ENCODE data around the gene MCTP1. TPM values are rescaled to one million over a fixed set of nuclear protein-coding genes. Genes with fewer than 3 reads are reported as not detected.

MCTP1 gene
- total RNA-seq, 1 experiment from 2014 or later = 0.44 TPM

DNA sequence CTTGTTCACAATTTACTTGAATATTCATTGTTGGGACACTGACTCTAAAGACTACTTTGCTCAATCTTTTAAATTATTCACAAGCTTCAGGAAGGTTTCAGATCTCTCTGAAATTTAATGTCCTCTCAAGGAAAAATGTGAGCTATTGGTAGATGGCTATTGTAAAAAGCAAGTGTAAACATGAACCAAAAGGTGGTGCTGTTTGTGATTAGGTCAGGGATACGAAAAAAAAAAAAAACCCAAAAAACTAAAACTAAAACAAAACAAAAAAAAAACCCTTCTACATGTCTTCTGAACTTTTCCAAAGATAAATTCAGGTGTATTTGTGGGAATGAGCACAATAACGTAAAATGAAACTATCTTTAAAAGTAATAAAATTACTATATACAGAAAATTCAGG lies 472.7 kb downstream of the MCTP1 start:
- Histone ChIP-seq H3K79me2 (ENCODE audit: insufficient read depth, low read length) (no peaks in the 10 kb centered on the region), H4K20me1 (ENCODE audit: insufficient read depth) (no peaks in the 10 kb centered on the region), H3K4me3 (replicated peaks in 1 of 2; ENCODE audit: low read depth in 1 of 2, low read length in 2 of 2) (no peak overlapping the region), H3K9me3 (ENCODE audit: control insufficient read depth in 1 of 2, insufficient read depth in 1 of 2, low read depth in 1 of 2, low read length in 2 of 2) (no peaks in the 10 kb centered on the region), H3K27me3 (ENCODE audit: insufficient read depth, low read length) (0 out of 2 replicates have a peak, but pooled peaks cover 3% of the 10 kb centered on the region), H3K9me2 (ENCODE audit: insufficient read depth) (no peaks in the 10 kb centered on the region), H3K4me1 (ENCODE audit: control insufficient read depth in 1 of 2, insufficient read depth in 2 of 2, low read length in 2 of 2) (no peaks in the 10 kb centered on the region), H3K36me3 (ENCODE audit: control insufficient read depth in 1 of 2, insufficient read depth in 2 of 2, low read length in 2 of 2) (no peaks in the 10 kb centered on the region), H2AFZ (ENCODE audit: low read depth, low read length, poor library complexity, severe bottlenecking) (no peak overlapping the region), H3K27ac (ENCODE audit: low read depth, low read length) (no peak overlapping the region), H3K4me2 (ENCODE audit: low read length) (no peak overlapping the region), H3K9ac (ENCODE audit: low read length) (no peak overlapping the region)
- intact Hi-C loops (cut with micrococcal nuclease) = no loop called here
- ChIA-PET RAD21 (ENCODE audit: low non-redundant PET in 1 of 2, low total read pairs in 2 of 2, uncharacterized antibody in 2 of 2, unreplicated experiment in 2 of 2) (no interaction called here), CTCF (interaction anchor here (0.7 to 1.6 kb wide), 7 partner anchors 9 to 454 kb away, joined by 3 to 8 read pairs (median 4); no protein-coding TSS in a partner anchor), POLR2A (interaction anchor here (0.9 kb wide), 1 partner anchor 475 kb away, joined by 4 read pairs; no protein-coding TSS in a partner anchor)
- ATAC-seq (no peak), DNase-seq (ENCODE audit: low read depth, low spot score) (no peak)
- TF ChIP-seq ELF1 (IDR thresholded peaks at IDR 0.05; ENCODE audit: borderline replicate concordance, low read depth) = no peak
- TF ChIP-seq CTCF (IDR thresholded peaks at IDR 0.05 in 2 of 3, conservative IDR thresholded peaks at IDR 0.05 in 1 of 3; ENCODE audit: borderline replicate concordance in 1 of 3, insufficient read depth in 1 of 3, low read depth in 2 of 3, low read length in 2 of 3) = peak in 1 of 3 experiments; percentile 30; a peak in 1 of 6 replicates
- no TSS peak for BruUV-seq (replicated peaks)

- no peak overlapping the region for H3K4me2 ChIP-seq (ENCODE audit: low read length)
- CTCF ChIA-PET = interaction anchor here (1.4 to 1.6 kb wide), 2 partner anchors 13 to 21 kb away, joined by 4 to 8 read pairs; no protein-coding TSS in a partner anchor
- BruUV-seq (replicated peaks) = no TSS peak
- no peaks in the 10 kb centered on the region for H3K4me1 ChIP-seq (ENCODE audit: control insufficient read depth in 1 of 2, insufficient read depth in 2 of 2, low read length in 2 of 2)
- no peak overlapping the region for H3K4me3 ChIP-seq (replicated peaks in 1 of 2; ENCODE audit: low read depth in 1 of 2, low read length in 2 of 2)
- ATAC-seq (no peak), DNase-seq (ENCODE audit: low read depth, low spot score) (no peak)
- no peaks in the 10 kb centered on the region for H3K9me2 ChIP-seq (ENCODE audit: insufficient read depth)
- no peaks in the 10 kb centered on the region for H3K9me3 ChIP-seq (ENCODE audit: control insufficient read depth in 1 of 2, insufficient read depth in 1 of 2, low read depth in 1 of 2, low read length in 2 of 2)
- 0 out of 2 replicates have a peak, but pooled peaks cover 3% of the 10 kb centered on the region for H3K27me3 ChIP-seq (ENCODE audit: insufficient read depth, low read length)
- RAD21 ChIA-PET (ENCODE audit: low non-redundant PET in 1 of 2, low total read pairs in 2 of 2, uncharacterized antibody in 2 of 2, unreplicated experiment in 2 of 2) = no interaction called here
- intact Hi-C loops (cut with micrococcal nuclease) = no loop called here
- no peaks in the 10 kb centered on the region for H3K79me2 ChIP-seq (ENCODE audit: insufficient read depth, low read length)
- POLR2A ChIA-PET = no interaction called here
- no peak overlapping the region for H3K9ac ChIP-seq (ENCODE audit: low read length)
- no peak overlapping the region for H2AFZ ChIP-seq (ENCODE audit: low read depth, low read length, poor library complexity, severe bottlenecking)
- H4K20me1 ChIP-seq (ENCODE audit: insufficient read depth) = no peaks in the 10 kb centered on the region
- H3K36me3 ChIP-seq (ENCODE audit: control insufficient read depth in 1 of 2, insufficient read depth in 2 of 2, low read length in 2 of 2) = no peaks in the 10 kb centered on the region
- H3K27ac ChIP-seq (ENCODE audit: low read depth, low read length) = no peak overlapping the region
- TF ChIP-seq EZH2 (IDR thresholded peaks at IDR 0.05) (no peak), CTCF (IDR thresholded peaks at IDR 0.05 in 2 of 3, conservative IDR thresholded peaks at IDR 0.05 in 1 of 3; ENCODE audit: borderline replicate concordance in 1 of 3, insufficient read depth in 1 of 3, low read depth in 2 of 3, low read length in 2 of 3) (no peak), CEBPB (IDR thresholded peaks at IDR 0.05; ENCODE audit: low read depth) (no peak), EGR1 (IDR thresholded peaks at IDR 0.05; ENCODE audit: low read depth) (no peak), TCF7L2 (IDR thresholded peaks at IDR 0.05; ENCODE audit: borderline replicate concordance, extremely low read depth, insufficient read depth, insufficient read length) (no peak), CBX3 (IDR thresholded peaks at IDR 0.05; ENCODE audit: low read depth) (no peak), FOSL1 (IDR thresholded peaks at IDR 0.05; ENCODE audit: low read depth) (no peak)
- TF ChIP-seq, protein P1, sequence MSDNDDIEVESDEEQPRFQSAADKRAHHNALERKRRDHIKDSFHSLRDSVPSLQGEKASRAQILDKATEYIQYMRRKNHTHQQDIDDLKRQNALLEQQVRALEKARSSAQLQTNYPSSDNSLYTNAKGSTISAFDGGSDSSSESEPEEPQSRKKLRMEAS (IDR thresholded peaks at IDR 0.05) = no peak
- TF ChIP-seq, protein P2, sequence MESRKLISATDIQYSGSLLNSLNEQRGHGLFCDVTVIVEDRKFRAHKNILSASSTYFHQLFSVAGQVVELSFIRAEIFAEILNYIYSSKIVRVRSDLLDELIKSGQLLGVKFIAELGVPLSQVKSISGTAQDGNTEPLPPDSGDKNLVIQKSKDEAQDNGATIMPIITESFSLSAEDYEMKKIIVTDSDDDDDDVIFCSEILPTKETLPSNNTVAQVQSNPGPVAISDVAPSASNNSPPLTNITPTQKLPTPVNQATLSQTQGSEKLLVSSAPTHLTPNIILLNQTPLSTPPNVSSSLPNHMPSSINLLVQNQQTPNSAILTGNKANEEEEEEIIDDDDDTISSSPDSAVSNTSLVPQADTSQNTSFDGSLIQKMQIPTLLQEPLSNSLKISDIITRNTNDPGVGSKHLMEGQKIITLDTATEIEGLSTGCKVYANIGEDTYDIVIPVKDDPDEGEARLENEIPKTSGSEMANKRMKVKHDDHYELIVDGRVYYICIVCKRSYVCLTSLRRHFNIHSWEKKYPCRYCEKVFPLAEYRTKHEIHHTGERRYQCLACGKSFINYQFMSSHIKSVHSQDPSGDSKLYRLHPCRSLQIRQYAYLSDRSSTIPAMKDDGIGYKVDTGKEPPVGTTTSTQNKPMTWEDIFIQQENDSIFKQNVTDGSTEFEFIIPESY (IDR thresholded peaks at IDR 0.05; ENCODE audit: extremely low read depth, insufficient replicate concordance, low read length) = no peak
Observed at GRCh38 chr5:94811331-94811730, 473.6 kb downstream of the MCTP1 start.

All from HCT116 (cell line).